GM18951 (cell line): Measurements from ENCODE around the gene TEKT3.

Source experiments
- POLR2A ChIP-seq: IDR thresholded peaks from 4 replicates; pipeline ENCODE4 v1.6.1; 2011; ENCODE audit warnings: mild to moderate bottlenecking; ENCODE audit not compliant: insufficient read length, insufficient read depth; ENCODE audit errors: extremely low read depth
- in situ Hi-C: fragments of 300-500 bp; cut with MboI; formaldehyde crosslinking; loops from one replicate; pipeline ENCODE4 v1.12.0; 2022; ENCODE audit warnings: low sequenced_read_pairs, mixed read lengths, inconsistent platforms; ENCODE audit not compliant: unreplicated experiment

The TEKT3 gene

GRCh38 chr17:15301845-15302244, 39.6 kb downstream of the TEKT3 start:
- no peak for TF ChIP-seq POLR2A
- in situ Hi-C loops = no loop called here

GRCh38 chr17:15298176-15298575, 43.2 kb downstream of the TEKT3 start:
- TF ChIP-seq POLR2A = no peak
- in situ Hi-C loops = no loop called here

- in situ Hi-C loops = no loop called here
Measured at GRCh38 chr17:15293558-15293957, 47.8 kb downstream of the TEKT3 start.

GRCh38 chr17:15291674-15292361, 49.6 kb downstream of the TEKT3 start:
- TF ChIP-seq POLR2A = no peak
- in situ Hi-C loops = no loop called here

More at GRCh38 chr17:15293558-15293957, 47.8 kb downstream of the TEKT3 start:
- no peak for TF ChIP-seq POLR2A

DNA sequence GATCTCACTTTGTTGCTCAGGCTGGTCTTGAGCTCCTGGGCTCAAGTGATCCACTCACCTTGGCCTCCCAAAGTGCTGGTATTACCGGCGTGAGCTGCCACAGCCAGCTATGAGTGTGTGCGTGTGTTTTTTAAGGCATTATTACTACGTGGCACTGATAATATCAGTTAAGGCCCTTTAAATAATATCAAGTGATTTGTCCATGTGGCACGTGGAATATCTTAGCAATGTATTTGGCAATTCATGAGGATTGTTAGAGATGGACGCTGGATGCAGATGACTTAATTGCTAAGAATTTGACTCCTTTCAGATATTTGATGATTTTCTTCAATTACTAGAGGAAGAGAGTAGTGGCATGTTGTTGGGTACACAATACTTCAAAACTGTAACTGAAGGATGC, 50.8 kb downstream of the TEKT3 start:
- in situ Hi-C loops = no loop called here
- no peak for TF ChIP-seq POLR2A

- in situ Hi-C loops = no loop called here
- no peak for TF ChIP-seq POLR2A
Measured at GRCh38 chr17:15289285-15290183, 51.9 kb downstream of the TEKT3 start.

- in situ Hi-C loops = no loop called here
Measured at GRCh38 chr17:15288859-15289258, 52.5 kb downstream of the TEKT3 start.

DNA sequence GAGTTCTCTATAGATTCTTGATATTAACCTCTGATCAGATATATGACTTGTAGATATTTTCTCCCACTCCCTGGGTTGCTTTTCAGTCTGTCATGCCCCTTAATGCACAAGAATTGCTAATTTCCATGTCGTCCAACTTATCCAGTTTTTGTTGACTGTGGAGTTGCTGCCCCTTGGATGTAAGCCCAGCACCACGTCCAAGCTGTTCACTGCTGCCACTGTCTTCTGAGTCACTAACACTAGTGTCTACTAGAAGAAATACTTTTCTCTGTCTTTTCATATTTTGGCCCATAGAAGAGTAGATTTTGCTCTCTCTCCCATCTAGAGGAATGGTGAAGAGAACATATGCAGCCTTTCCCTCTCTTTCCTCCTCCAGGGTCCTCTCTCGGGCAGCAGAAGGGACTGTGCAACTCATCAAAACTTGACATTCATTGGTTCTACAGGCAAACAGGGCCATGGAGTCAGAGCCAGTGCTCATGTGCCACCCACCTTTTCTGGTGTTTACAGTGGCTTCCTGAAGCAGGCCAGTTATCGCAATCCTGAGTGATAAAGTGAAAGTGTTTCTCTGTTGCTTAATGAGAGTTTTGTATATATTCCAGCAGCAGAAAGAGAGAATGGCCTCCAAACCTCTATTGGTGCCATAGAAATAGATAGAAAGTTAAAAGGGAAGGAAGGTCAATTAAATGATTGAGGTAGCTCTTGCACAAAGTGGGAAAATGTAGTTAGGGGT, 53.7 kb downstream of the TEKT3 start:
- in situ Hi-C loops = no loop called here
- no peak for TF ChIP-seq POLR2A

More at GRCh38 chr17:15288859-15289258, 52.5 kb downstream of the TEKT3 start:
- TF ChIP-seq POLR2A = no peak

GRCh38 chr17:15285466-15285865, 55.9 kb downstream of the TEKT3 start:
- TF ChIP-seq POLR2A = no peak
- in situ Hi-C loops = no loop called here

- in situ Hi-C loops = no loop called here
Measured at GRCh38 chr17:15284537-15284936, 56.9 kb downstream of the TEKT3 start.

GRCh38 chr17:15284107-15284506, 57.3 kb downstream of the TEKT3 start:
- in situ Hi-C loops = no loop called here
- no peak for TF ChIP-seq POLR2A

More at GRCh38 chr17:15284537-15284936, 56.9 kb downstream of the TEKT3 start:
- TF ChIP-seq POLR2A = no peak

DNA sequence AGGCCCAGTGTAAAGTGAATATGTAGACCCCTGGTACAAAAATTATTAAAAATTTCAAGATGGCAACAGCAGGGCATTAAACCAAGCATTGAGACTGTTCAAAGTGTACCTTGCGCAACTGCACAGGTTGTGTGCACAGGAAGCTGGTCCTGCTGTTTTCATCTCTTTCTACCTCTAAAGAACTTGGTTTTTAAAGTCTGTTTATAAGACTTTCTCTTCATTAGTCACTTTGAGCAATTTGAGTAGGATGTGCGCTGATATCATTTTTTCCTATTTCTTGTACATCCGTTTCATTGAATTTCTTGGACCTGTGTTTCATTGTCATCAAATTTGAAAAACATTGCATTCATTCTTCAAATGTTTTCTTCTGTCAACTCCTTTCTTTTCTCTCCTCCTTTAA, 59.5 kb downstream of the TEKT3 start:
- no peak for TF ChIP-seq POLR2A
- in situ Hi-C loops = no loop called here

GRCh38 chr17:15278924-15279477, 62.4 kb downstream of the TEKT3 start:
- TF ChIP-seq POLR2A = no peak

More at GRCh38 chr17:15278924-15279477, 62.4 kb downstream of the TEKT3 start:
- in situ Hi-C loops = no loop called here
